DND-41 (cell line): ENCODE measurements around the gene NUMBL.

Source experiments
- ATAC-seq: fragments of 200-7000 bp; cut with Tn5 transposase; 3 replicates; pipeline ENCODE4 v1.9.1; 2021; ENCODE audit warnings: low read depth; ENCODE audit not compliant: insufficient read depth
- DNase-seq: peaks from one replicate; pipeline ENCODE4 v3.0.0-alpha.2; 2020
- H2AFZ ChIP-seq: 2 replicates; pipeline ENCODE4 v1.6.0; 2012; ENCODE audit warnings: low read depth, low read length
- H3K27ac ChIP-seq: 2 replicates; pipeline ENCODE4 v1.5.1; 2012; ENCODE audit warnings: low read length, inconsistent platforms
- H3K27me3 ChIP-seq: fragments of 200-600 bp; sonication (generic); 2 replicates; pipeline ENCODE4 v1.6.0; 2012; ENCODE audit warnings: low read length, mild to moderate bottlenecking, inconsistent platforms; ENCODE audit not compliant: insufficient read depth, poor library complexity
- H3K36me3 ChIP-seq: 2 replicates; pipeline ENCODE4 v1.5.1; 2012; ENCODE audit warnings: low read length, inconsistent platforms; ENCODE audit not compliant: insufficient read depth
- H3K4me1 ChIP-seq: 2 replicates; pipeline ENCODE4 v1.5.1; 2012; ENCODE audit warnings: mild to moderate bottlenecking, low read length; ENCODE audit not compliant: insufficient read depth
- H3K4me2 ChIP-seq: 2 replicates; pipeline ENCODE4 v1.6.0; 2012; ENCODE audit warnings: mild to moderate bottlenecking, moderate library complexity, low read length, inconsistent platforms; ENCODE audit not compliant: insufficient read depth
- H3K4me3 ChIP-seq, 2 experiments: fragments of 200-600 bp in 1 of 2; shearing (Covaris generic) in 1 of 2; 2 replicates each; pipeline ENCODE4 v1.5.1; 2012 to 2016; ENCODE audit warnings: inconsistent platforms in 2 of 2, low read length in 2 of 2, mild to moderate bottlenecking in 2 of 2, low read depth in 1 of 2, moderate library complexity in 1 of 2
- H3K79me2 ChIP-seq: 2 replicates; pipeline ENCODE4 v1.6.0; 2012; ENCODE audit warnings: low read length, inconsistent platforms; ENCODE audit not compliant: insufficient read depth
- H3K9ac ChIP-seq: 2 replicates; pipeline ENCODE4 v1.6.0; 2012; ENCODE audit warnings: low read depth, mild to moderate bottlenecking, inconsistent platforms, low read length, moderate library complexity
- H3K9me3 ChIP-seq: 2 replicates; pipeline ENCODE4 v1.5.1; 2012; ENCODE audit warnings: low read length, moderate library complexity, mild to moderate bottlenecking, inconsistent platforms; ENCODE audit not compliant: insufficient read depth, severe bottlenecking
- H4K20me1 ChIP-seq: 2 replicates; pipeline ENCODE4 v1.6.0; 2012; ENCODE audit warnings: low read length; ENCODE audit not compliant: insufficient read depth
- EZH2 ChIP-seq: IDR thresholded peaks from 3 replicates; pipeline ENCODE4 v1.6.1; 2012; ENCODE audit warnings: borderline replicate concordance, low read depth, mild to moderate bottlenecking, moderate library complexity, low read length, inconsistent platforms; ENCODE audit not compliant: severe bottlenecking
- TF ChIP-seq, protein P1 (sequence below): IDR thresholded peaks from 2 replicates; pipeline ENCODE4 v1.5.1; 2012; ENCODE audit warnings: borderline replicate concordance, low read length, moderate library complexity, mild to moderate bottlenecking; ENCODE audit not compliant: poor library complexity, severe bottlenecking; ENCODE audit errors: extremely low read depth

NUMBL gene

DNA sequence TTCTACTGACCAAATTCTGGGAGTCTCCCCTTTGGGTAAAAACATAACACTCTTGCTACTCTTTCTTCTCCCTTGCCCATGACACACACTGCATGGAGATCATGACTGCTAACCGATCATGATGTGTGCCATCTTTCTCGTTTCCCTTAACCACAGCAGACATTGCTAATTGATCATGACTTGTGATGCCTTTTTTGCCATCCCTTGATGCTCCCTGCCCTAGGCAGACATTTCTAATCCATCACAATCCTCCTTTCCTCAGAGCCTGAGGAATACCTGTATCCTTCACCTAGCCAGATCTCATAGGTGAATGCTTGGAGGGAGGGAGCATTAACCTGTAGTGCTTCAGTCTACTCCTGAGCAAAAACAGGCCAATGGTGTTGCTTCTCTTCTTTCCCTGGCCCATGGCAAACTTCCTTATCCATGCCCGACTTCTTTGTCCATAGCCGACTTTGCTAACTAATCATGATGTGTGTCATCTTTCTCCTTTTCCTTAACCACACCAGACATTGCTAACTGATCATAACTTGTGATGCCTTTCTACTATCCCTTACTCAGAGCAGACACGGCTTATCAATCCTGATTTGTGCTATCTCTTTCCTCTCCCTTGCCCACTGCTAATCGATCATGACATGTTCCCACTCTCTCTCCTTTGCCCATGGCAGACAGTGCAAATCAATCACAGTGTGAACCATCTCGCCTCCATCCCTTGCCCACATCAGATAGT lies 17.7 kb downstream of the NUMBL start:
- H3K9me3 ChIP-seq, result peaks cover 5% of the 10 kb centered on the region
- H3K9ac ChIP-seq, result no peak overlapping the region
- no peak overlapping the region for H3K4me2 ChIP-seq
- DNase-seq (no peak), ATAC-seq (no peak)
- TF ChIP-seq EZH2, result no peak
- TF ChIP-seq, protein P1, sequence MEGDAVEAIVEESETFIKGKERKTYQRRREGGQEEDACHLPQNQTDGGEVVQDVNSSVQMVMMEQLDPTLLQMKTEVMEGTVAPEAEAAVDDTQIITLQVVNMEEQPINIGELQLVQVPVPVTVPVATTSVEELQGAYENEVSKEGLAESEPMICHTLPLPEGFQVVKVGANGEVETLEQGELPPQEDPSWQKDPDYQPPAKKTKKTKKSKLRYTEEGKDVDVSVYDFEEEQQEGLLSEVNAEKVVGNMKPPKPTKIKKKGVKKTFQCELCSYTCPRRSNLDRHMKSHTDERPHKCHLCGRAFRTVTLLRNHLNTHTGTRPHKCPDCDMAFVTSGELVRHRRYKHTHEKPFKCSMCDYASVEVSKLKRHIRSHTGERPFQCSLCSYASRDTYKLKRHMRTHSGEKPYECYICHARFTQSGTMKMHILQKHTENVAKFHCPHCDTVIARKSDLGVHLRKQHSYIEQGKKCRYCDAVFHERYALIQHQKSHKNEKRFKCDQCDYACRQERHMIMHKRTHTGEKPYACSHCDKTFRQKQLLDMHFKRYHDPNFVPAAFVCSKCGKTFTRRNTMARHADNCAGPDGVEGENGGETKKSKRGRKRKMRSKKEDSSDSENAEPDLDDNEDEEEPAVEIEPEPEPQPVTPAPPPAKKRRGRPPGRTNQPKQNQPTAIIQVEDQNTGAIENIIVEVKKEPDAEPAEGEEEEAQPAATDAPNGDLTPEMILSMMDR, result no peak
- H3K79me2 ChIP-seq, result no peaks in the 10 kb centered on the region
- H3K4me1 ChIP-seq, result no peaks in the 10 kb centered on the region
- H3K27ac ChIP-seq, result no peak overlapping the region
- no peaks in the 10 kb centered on the region for H4K20me1 ChIP-seq
- no peak overlapping the region for H3K4me3 ChIP-seq
- no peak overlapping the region for H2AFZ ChIP-seq
- no peaks in the 10 kb centered on the region for H3K27me3 ChIP-seq
- peaks cover 58% of the 10 kb centered on the region for H3K36me3 ChIP-seq

DNA sequence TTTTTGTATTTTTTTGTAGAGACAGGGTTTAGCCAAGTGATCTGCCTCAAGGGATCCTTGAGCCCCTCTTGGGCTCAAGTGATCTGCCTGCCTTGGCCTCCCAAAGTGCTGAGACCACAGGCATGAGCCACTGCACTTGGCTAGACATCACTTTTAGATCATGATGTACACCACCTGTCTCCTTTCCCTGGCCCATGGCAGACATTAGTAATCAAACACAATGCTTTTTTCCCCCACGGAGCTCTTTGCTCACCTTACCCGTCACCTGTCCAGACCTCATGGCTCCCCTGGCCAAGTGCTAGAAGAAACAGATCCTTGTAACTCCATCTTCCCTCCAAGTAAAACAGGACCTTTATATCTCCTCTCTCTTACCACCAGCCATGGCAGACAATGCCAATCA lies 18.4 kb downstream of the NUMBL start:
- H3K27ac ChIP-seq, result no peak overlapping the region
- peaks cover 5% of the 10 kb centered on the region for H3K9me3 ChIP-seq
- no peak overlapping the region for H3K4me2 ChIP-seq
- no peaks in the 10 kb centered on the region for H3K79me2 ChIP-seq
- DNase-seq (no peak), ATAC-seq (no peak)
- no peak overlapping the region for H3K9ac ChIP-seq
- no peaks in the 10 kb centered on the region for H3K27me3 ChIP-seq
- H4K20me1 ChIP-seq, result no peaks in the 10 kb centered on the region
- no peak overlapping the region for H3K4me3 ChIP-seq
- H3K4me1 ChIP-seq, result no peaks in the 10 kb centered on the region
- TF ChIP-seq EZH2, result no peak
- TF ChIP-seq, protein P1, result no peak
- no peak overlapping the region for H2AFZ ChIP-seq
- H3K36me3 ChIP-seq, result peaks cover 53% of the 10 kb centered on the region

DNA sequence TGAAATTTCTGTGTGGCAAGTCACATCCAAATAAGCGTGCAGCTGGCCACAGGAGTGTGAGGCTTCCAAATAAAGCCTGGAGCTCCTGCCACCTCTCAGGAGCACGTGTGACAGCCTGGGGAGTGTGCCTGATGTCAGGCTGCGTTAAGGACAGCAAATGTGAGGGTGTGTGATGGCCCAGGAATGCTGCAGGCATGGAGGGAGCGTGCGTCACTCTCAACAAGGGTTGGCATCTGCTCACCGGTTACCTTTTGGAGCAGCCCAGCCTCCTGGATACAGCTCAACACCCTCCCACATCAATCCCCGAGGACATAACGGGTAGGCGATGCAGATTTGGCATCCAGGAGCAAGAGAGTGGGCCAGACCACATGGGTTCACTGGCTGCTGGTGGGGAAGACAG lies 19.0 kb downstream of the NUMBL start:
- no peak overlapping the region for H2AFZ ChIP-seq
- no peak overlapping the region for H3K4me2 ChIP-seq
- H3K36me3 ChIP-seq, result peaks cover 52% of the 10 kb centered on the region
- ATAC-seq (no peak), DNase-seq (no peak)
- TF ChIP-seq, protein P1, result no peak
- no peak for TF ChIP-seq EZH2
- H4K20me1 ChIP-seq, result no peaks in the 10 kb centered on the region
- H3K27me3 ChIP-seq, result no peaks in the 10 kb centered on the region
- no peak overlapping the region for H3K4me3 ChIP-seq
- no peaks in the 10 kb centered on the region for H3K4me1 ChIP-seq
- H3K79me2 ChIP-seq, result no peaks in the 10 kb centered on the region
- no peak overlapping the region for H3K27ac ChIP-seq
- no peak overlapping the region for H3K9ac ChIP-seq
- H3K9me3 ChIP-seq, result peaks cover 5% of the 10 kb centered on the region
